Liver (tissue), 3 donors: ENCODE measurements around the gene TCF25.

Source experiments
- CTCF ChIP-seq: fragments of 150-350 bp; IDR thresholded peaks from 2 replicates; pipeline ENCODE4 v1.5.1; 2017; ENCODE audit warnings: improper control_type of control experiment, low read depth, low read length; ENCODE audit not compliant: missing input control
- GABPA ChIP-seq, 2 donors: IDR thresholded peaks in 1 of 2; conservative IDR thresholded peaks in 1 of 2; 2 replicates each; pipeline ENCODE4 v1.6.1; 2016; ENCODE audit warnings: antibody characterized with exemption in 2 of 2, mild to moderate bottlenecking in 1 of 2, moderate library complexity in 1 of 2
- JUND ChIP-seq, 2 donors: IDR thresholded peaks; 2 replicates each; pipeline ENCODE4 v1.6.1; 2016; ENCODE audit warnings: antibody characterized with exemption in 2 of 2
- MAX ChIP-seq: IDR thresholded peaks from 2 replicates; pipeline ENCODE4 v1.6.1; 2016; ENCODE audit warnings: antibody characterized with exemption
- RAD21 ChIP-seq, 2 donors: IDR thresholded peaks; 2 replicates each; pipeline ENCODE4 v1.6.1; 2016; ENCODE audit warnings: antibody characterized with exemption in 2 of 2, mild to moderate bottlenecking in 2 of 2
- TAF1 ChIP-seq: conservative IDR thresholded peaks from 2 replicates; pipeline ENCODE4 v1.6.1; 2016; ENCODE audit warnings: antibody characterized with exemption, mild to moderate bottlenecking
- YY1 ChIP-seq: IDR thresholded peaks from 2 replicates; pipeline ENCODE4 v1.6.1; 2016; ENCODE audit warnings: antibody characterized with exemption, mild to moderate bottlenecking
- donor health status: healthy.
- donor health status: healthy.

DNA sequence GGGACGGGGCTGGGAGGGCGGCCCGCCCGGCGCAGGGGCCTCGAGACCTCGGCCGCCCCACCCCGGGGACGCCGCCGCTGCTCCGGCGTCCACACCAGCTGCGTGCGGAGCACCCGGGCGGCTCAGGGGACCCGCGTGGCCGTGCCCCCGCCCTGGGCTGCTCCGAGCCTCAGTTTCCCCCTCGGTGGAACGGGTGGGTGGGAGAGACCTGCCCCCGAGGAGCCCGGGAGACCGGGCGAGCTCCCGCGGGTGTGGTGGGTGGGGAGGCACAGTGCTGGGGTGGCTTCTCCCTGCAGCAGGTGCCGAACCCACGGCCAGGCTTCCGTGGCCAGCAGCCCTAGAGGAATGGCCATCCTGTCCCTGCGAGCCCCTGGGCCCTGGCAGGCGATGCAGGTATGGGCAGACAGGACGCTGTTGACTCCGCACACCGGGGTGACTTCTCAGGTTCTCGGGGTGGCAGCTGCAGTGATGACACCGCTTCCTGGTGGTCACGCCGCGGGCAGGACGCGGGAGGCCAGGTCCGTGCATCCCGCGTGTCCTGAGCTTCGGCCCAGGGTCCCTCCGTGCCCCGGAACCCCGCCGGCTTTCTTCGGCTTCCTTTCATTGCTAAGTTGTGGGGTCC lies 75.8 kb downstream of the TCF25 start:
- TF ChIP-seq CTCF (no peak), GABPA (IDR thresholded peaks at IDR 0.05 in 1 of 2, conservative IDR thresholded peaks at IDR 0.05 in 1 of 2) (no peak), RAD21 (IDR thresholded peaks at IDR 0.05) (no peak), JUND (IDR thresholded peaks at IDR 0.05) (no peak), MAX (no peak), TAF1 (no peak), YY1 (no peak)
